GM12873 (cell line): ENCODE results near the gene TRIP6.

ENCODE experiments used
- CTCF ChIP-seq: IDR thresholded peaks from 2 replicates; pipeline ENCODE4 v1.5.1; 2012; ENCODE audit warnings: low read depth, mild to moderate bottlenecking, moderate library complexity, low read length, control low read depth; ENCODE audit not compliant: insufficient read depth; ENCODE audit errors: missing control alignments

TRIP6 gene

GRCh38 chr7:100890653-100891567 lies 23.7 kb downstream of the TRIP6 start:
- no peak for TF ChIP-seq CTCF

- no peak for TF ChIP-seq CTCF
These were observed 24.5 kb downstream of the TRIP6 start for GRCh38 chr7:100891568-100892247.

DNA sequence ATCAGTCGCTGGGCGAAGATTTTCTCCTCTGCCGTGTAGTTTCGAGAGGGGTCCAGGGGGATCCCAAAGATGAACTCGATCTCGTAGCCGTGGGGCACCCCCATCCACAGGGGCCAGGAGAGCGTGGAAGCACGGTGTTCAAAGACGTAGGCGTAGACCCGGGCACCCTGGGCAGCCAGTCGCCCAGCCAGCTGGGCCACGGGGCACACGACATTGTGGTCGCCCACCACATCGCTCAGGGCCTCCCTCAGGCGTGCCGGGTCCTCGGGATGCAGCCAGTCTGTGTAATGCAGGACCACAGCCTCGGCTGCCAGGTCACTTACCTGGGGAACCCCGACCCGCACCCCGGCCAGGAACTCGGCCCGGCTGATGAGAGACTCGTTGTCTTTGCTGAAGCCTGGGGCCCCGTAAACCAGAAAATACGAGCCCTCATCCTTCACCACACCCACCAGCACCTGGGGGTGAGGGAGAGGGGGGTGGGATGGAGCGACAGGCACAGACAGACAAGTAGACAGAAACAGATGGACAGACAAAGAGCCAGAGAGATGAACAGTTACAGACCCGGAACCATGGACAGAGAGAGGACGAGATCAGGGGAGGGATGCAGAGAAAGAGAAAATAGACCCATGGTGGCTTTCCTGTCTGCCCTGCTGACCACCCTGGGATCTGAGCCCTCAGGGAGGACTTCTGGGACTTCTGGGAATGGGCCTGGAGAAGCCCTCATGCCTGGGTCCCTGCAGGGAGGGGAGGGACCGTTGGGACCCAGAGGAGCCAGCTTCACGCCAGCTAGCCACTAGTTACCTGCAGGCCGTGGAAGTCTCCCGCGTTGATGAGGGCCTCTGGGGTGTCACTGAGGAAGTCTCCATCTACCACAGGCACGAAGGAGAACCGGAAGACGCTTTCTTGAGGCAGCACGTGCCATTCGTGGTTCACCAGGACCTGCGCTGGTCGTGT lies 25.5 kb downstream of the TRIP6 start:
- TF ChIP-seq CTCF = no peak

DNA sequence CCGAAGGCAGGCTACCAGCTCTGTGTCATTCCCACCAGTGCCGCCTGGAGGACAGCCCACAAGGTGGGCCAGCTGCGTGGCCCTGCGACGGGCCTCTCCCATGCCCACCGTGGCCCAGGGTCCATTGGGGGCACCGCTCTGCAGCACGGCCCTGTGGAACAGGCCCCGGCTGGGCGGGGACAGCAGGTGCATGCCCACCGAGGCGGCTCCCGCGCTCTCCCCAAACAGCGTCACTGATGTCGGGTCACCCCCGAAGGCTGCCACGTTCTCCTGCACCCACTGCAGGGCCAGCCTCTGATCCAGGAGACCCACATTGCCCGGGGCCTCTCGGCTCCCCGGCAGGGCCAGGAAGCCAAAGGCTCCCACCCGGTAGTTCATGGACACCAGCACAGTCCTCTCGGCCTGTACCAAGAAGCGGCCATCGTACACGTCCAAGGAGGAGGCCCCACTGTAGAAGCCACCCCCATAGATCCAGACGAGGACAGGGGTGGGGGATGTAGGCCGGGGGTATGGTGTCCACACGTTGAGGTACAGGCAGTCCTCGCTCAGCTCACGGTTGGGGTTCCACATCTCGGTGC lies 26.2 kb downstream of the TRIP6 start:
- no peak for TF ChIP-seq CTCF

- no peak for TF ChIP-seq CTCF
These were observed 26.9 kb downstream of the TRIP6 start for GRCh38 chr7:100893910-100894721.

DNA sequence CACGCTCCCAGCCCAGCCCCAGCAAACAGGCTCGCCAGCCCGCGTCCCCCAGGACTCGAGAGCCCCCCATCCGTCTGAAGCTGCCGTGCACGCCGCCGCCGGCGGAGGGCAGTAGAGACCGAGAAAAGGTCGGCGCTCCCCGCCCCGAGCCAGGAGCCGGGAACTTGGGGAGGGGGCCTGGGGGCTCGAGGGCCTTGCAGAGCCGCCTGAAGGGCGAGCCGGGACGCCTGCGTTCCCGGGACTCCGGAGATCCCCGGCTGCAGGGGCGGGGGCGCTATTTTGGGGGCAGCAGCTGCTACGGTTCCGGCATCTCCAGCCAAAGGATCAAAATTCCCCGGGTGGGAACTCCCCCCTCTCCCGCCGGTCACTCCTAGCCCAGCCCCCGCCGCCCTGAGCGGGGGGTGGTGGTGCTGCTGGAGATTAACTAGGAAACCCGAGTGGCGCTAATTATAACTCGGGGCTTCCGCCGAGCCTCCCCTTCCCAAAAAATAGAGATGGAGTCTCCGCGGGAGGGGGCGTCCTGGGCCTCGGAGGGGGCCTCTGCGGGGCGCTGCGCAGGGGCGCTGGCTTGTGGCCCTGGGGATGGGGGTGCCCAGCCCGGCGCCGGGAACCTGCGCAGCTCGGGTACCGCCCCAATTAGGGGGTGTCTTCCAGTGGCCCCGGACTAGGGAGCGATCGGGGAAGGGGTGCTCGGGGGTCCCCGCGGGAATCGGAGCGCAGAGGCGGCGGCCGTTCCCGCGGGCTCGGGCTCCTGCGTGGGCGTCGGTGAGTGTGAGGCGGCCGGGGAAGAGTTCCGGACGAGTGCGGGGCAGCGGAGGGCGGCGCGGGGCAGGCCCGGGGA lies 27.9 kb downstream of the TRIP6 start:
- peak; percentile 75 for TF ChIP-seq CTCF
